Stimulated activated CD4-positive, alpha-beta T cell treated with anti-CD3 and anti-CD28 coated beads, TNF-alpha, amount 100 ng/mL, for 48 hours (primary cell): ENCODE measurements around the gene PRR35.

Source experiments
- DNase-seq, 3 donors: peaks; one replicate each; pipeline ENCODE4 v3.0.0-alpha.2; 2020; ENCODE audit warnings: low read depth in 3 of 3

PRR35 gene

DNA sequence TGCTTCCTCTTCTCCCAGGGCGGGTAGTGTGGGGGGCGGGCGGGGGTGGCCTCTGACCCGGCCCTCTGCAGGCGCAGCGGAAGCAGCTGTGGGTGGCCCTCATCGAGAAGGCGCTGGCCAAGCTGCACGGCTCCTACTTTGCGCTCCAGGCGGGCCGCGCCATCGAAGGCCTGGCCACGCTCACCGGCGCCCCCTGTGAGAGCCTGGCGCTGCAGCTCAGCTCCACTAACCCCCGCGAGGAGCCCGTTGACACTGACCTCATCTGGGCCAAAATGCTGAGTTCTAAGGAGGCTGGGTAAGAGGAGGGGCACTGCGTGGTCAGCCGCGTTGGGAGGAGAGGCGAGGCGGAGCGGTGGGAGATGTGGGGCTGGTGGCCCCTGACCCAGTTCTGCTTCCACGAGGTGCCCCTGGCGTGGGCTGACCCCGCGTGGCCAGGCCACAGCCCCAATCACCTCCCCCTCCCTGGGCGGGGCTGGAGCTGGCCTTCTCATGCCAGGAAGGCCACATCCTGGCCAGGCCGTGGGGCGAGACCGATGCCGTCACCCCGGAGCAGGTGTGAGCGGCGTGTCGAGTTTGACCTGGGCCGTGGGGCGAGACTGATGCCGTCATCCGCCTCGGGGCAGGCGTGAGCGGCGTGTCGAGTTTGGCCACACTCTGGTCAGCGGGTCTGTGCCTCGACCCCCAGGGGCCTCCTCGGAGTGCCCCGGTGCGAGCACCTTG lies 10.5 kb upstream of the PRR35 start:
- DNase-seq = no peak

DNA sequence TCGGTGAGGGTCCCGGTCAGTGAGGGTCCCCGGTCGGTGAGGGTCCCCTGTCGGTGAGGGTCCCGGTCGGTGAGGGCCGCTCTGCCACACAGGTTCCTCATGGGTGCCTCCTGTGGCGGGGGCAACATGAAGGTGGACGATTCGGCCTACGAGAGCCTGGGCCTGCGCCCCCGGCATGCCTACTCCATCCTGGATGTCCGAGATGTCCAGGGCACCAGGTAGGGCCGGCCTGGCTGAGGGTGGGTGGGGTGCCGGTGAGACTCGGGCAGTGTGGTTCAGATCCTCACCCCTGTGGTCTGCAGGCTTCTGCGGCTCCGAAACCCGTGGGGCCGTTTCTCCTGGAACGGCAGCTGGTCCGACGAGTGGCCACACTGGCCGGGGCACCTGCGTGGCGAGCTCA lies 9.0 kb upstream of the PRR35 start:
- DNase-seq = no peak

- DNase-seq = no peak
Observed at GRCh38 chr16:552171-552570, 8.0 kb upstream of the PRR35 start.

DNA sequence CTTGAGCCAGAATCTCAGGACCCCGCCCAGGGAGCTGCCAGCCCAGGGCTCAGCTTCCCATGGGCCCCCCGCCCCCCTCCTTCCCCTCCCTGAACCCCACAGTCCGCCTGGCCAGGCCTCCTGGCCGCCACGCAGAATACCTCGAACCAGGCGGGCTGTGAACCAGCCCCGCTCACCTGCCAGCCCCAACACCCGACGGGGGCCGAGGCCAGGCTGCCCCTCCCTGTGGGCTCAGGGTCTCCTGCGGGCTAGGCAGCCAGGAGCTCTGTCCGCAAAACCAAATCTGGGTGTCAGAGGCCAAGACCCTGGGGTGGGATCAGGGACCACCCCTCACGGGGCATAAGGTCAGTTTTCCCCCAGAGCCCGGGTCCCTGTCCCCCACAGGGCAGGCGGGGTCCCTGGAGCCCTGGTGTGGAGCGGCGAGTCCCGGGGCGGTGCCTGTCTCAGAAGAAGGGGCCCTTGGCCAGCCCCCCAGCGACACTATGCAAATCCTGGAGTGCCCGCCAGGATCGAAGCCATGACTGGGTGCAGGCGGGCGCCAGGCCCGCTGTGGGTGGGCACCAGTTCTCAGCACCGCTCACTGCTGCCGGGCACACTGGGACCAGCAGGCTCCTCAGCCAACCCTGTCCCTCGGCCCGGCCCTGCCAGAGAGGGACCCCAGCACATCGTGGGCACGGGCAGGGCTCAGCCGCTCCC lies 6.4 kb upstream of the PRR35 start:
- DNase-seq = no peak

- no peak for DNase-seq
Observed at GRCh38 chr16:554297-554621, 5.9 kb upstream of the PRR35 start.

DNA sequence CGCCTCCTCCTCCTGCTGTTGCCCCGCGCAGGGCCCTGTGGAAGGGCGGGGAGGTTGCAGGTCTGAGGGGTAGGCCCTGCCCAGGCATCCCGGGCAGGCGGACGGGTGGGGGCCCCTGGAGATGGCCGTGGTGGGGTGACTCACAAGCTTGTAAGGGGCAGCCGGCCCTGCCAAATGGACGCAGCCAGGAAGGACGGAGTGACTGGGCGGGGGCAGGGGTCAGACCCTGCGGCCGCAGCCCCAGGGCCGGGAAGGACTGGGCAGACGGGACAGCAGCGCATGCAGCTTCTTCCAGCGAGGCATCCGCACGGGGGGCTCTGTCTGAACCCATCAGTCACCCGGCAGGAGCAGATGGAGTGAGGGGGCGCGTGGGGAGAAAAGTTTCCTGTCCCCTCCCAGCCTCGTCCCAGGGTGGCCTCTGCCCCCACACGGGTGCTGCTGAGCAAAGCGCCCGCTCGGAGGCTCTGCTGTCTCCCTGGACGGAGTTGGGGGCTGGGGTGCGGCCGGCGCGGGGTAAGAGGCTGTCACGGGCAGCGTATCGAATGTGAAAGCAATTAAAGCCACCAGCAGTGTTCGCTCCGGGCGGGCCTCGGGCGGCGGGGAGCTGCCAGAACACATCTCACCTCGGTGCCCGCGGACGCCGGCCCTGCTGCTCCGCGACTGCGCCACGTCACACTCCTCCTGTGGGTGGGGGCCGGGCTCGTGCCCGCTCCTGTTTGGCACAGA lies 5.4 kb upstream of the PRR35 start:
- no peak for DNase-seq

GRCh38 chr16:555528-556473 lies 4.4 kb upstream of the PRR35 start:
- no peak for DNase-seq

- DNase-seq = no peak
Observed at GRCh38 chr16:556474-557173, 3.6 kb upstream of the PRR35 start.

GRCh38 chr16:557463-558297 lies 2.5 kb upstream of the PRR35 start:
- no peak for DNase-seq

DNA sequence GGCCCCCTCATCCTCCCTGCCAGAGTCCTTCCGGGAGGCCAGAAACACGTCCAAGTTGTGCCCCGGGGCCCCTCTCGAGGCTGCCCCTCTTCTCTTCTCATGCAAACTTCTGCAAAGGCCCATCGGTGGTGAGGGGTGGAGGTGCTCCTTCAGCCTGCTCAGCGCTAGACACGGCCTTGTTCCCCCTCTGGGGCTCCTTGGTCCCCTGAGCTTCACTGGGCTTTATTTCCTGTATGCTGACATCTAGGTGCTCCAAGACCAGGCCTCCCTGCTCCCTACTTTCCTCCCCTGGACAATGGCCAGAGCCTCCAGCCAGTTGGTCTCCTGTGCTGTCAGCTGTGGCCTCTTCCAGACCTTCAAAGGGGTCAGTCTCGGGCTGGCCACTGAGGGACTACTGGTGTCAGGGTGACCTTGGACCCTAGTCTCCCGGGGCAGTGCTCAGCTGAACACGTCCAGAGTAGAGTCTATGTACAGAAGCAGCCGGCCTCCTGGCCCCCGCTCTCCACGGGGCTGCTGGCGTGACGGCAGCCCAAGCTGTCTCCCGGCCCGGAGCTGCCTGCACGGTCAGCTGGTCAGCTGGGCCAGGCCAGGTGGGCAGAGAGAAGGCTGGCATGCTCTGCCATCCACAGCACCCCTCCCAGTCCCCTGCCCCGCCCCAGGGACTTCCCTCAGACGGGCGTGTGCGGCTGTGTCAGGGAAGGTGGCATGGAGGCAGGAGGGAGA lies 1.7 kb upstream of the PRR35 start:
- DNase-seq = no peak

DNA sequence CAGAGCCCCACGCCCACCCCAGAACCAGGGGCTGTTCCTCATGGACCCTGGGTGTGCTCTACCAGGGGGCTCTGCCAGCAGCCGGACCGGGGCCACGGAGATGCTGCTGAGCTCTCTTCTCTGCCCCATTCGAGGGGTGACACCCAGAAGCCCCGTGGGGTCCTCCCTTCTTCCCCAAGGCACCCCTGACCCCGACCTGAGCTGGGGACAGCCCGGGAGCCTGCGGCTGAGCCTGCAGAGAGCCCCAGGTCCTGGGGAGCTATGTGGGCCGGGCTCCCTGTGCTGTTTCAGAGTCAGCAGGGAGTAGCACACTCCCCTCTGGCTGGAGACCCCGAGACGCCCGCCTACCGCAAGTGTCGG lies 1.2 kb upstream of the PRR35 start:
- no peak for DNase-seq

DNA sequence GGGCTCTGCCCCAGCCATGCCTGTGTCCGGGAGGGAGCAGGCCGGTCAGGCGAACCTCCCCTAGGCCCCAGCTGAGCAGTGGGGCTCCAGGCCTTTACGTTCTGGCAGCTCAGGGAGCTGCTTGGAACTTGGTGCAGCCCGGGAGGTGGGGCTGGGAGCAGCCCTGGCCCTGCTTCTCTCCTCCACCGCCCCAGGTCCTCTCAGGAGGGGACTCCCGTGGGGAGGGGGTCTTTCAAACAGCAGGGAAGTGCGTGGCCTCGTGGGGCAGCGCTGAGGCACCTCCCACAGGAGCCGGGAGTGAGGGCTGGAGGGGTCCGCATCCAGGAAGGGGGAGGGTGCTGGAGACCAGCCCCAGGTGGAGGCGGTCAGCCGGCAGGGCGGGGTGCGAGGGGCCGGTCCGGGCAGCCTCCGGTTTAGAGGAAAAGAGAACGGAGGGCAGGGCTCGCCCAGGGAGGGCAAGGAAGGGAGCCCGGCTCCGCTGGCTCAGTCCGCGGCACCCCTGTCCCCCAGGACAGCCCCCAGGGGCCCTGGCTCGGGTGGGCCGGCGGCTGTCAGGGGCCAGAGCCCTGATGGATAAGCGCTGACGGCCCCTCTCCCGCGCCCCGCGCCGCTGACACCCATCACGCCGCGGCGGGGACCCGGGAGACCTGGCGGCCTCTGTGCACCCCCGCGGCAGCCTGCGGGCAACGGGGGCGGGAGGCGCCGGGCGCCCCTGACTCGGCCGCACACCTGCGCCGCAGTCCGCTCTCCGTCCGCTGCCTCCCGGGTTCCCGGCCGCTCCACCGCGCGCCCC lies 587 bp upstream of the PRR35 start:
- DNase-seq = no peak

DNA sequence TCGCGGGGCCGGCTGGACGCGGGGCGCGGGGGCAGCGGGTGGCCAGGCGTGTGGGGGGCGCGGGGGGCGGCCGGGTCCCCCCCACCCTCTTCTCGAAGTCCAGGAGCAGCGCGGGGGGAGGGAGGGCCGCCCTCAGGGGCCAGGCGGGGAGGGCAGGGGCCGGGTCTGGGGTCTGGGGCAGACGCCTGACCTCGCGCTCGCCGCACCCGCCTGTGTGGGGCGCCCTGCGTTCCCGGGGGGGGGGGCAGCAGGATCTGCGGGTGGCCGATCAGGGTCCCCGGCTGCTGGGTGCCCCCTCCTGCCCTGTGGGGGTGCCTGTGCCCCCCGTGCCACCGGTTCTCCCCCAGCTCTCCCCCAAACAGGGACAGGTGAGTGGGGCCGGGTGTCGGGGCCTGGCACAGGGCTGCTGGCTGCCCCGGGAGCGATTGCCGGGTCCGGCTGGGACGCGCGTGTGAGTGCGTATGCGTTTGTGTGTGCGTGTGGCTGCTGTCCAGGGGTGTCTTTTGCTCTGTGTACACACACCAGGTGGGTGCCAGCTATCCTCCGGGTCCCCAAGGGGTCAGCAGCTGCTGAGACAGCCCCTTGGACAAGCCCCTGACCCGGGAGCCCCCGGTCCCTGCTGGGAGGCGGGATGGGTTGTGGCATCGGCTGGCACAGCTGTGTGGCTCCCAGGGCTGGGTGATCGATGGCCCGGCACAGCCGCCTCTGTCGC lies 663 bp downstream of the PRR35 start:
- no peak for DNase-seq

DNA sequence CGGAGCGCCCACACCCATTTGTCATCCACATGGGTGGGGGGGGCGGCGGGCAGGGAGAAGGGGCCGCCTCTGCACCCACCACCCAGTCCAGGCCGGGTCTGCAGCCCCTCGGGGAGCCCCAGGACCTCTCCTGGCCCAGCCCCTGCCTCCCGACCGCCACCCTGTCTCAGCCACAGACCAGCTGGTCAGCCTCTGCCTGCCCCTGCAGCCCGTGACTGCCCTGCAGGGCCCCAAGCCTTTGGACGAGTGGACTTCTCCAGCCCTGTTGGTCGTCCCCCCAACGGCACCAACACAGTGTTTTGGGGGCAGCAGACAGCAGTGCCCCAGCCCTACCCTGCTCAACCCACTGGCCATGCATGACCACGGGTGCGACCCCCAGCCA lies 1.2 kb downstream of the PRR35 start:
- no peak for DNase-seq

- no peak for DNase-seq
Observed at GRCh38 chr16:561957-562938, 2.1 kb downstream of the PRR35 start.

- DNase-seq = no peak
Observed at GRCh38 chr16:563072-563644, 3.0 kb downstream of the PRR35 start.
